Endothelial cell (in vitro differentiated cells): ENCODE data around the gene MORF4L2. TPM values are rescaled to one million over a fixed set of nuclear protein-coding genes. Genes with fewer than 3 reads are reported as not detected.

Experiments used
- DNase-seq: peaks from one replicate; pipeline ENCODE4 v3.0.0; 2021; ENCODE audit warnings: low spot score
- H3K27ac Mint-ChIP-seq: one replicate; pipeline ENCODE4 v1.8.0; 2021; ENCODE audit warnings: mixed read lengths, inconsistent platforms; ENCODE audit not compliant: unreplicated experiment
- H3K27me3 Mint-ChIP-seq: one replicate; pipeline ENCODE4 v1.8.0; 2021; ENCODE audit warnings: mild to moderate bottlenecking, moderate library complexity, mixed read lengths, inconsistent platforms; ENCODE audit not compliant: unreplicated experiment
- H3K36me3 Mint-ChIP-seq: one replicate; pipeline ENCODE4 v1.8.0; 2021; ENCODE audit warnings: mild to moderate bottlenecking, low read depth, mixed read lengths, inconsistent platforms; ENCODE audit not compliant: unreplicated experiment
- H3K4me1 Mint-ChIP-seq: one replicate; pipeline ENCODE4 v1.8.0; 2021; ENCODE audit warnings: mild to moderate bottlenecking, mixed read lengths, inconsistent platforms; ENCODE audit not compliant: unreplicated experiment
- H3K4me3 Mint-ChIP-seq: one replicate; pipeline ENCODE4 v1.8.0; 2021; ENCODE audit warnings: mild to moderate bottlenecking, mixed read lengths, inconsistent platforms; ENCODE audit not compliant: unreplicated experiment
- H3K9me3 Mint-ChIP-seq: one replicate; pipeline ENCODE4 v1.8.0; 2021; ENCODE audit warnings: mixed read lengths, inconsistent platforms; ENCODE audit not compliant: unreplicated experiment
- total RNA-seq: library from RNA; stranded (reverse); fragmentation: NEBNext Ultra II Directional; extraction: Animal tissue kit (Norgen Biotek cat#: 25700); gene quantifications from one replicate; pipeline ENCODE4 v1.2.1, GENCODE V29; 2021; ENCODE audit not compliant: unreplicated experiment
- TF ChIP-seq, protein P1 (sequence below): fragments of 200-600 bp; sonication (generic); IDR thresholded peaks from one replicate; pipeline ENCODE4 v1.5.0; 2021; ENCODE audit warnings: antibody characterized with exemption; ENCODE audit not compliant: unreplicated experiment

The MORF4L2 gene
- total RNA-seq, 1 donor from 2014 or later, result 362 TPM

DNA sequence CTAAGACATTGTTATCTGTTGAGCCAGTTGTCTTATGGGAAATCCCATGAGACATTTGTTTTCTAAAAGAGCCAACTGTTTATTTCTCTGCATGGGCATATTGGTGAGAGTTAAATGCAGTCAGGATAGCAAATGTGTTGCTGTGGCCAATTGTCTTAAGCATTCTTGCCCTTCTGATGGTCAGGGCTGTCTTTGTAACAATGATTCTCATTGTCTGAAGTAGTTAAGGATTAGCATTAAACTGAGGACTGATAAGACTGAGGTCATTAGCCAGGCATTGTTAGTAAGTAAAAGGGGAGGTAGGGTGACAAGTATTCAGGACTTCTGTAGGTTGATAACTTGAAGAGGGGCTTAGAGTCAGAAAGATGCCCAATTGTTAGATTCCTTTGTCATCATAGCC is 11.2 kb upstream of the MORF4L2 start:
- DNase-seq, result no peak
- H3K27me3 Mint-ChIP-seq, result peaks cover 2% of the 10 kb centered on the region
- no peak overlapping the region for H3K4me3 Mint-ChIP-seq
- no peak overlapping the region for H3K27ac Mint-ChIP-seq
- H3K9me3 Mint-ChIP-seq, result no peaks in the 10 kb centered on the region
- H3K36me3 Mint-ChIP-seq, result no peaks in the 10 kb centered on the region
- TF ChIP-seq, protein P1, sequence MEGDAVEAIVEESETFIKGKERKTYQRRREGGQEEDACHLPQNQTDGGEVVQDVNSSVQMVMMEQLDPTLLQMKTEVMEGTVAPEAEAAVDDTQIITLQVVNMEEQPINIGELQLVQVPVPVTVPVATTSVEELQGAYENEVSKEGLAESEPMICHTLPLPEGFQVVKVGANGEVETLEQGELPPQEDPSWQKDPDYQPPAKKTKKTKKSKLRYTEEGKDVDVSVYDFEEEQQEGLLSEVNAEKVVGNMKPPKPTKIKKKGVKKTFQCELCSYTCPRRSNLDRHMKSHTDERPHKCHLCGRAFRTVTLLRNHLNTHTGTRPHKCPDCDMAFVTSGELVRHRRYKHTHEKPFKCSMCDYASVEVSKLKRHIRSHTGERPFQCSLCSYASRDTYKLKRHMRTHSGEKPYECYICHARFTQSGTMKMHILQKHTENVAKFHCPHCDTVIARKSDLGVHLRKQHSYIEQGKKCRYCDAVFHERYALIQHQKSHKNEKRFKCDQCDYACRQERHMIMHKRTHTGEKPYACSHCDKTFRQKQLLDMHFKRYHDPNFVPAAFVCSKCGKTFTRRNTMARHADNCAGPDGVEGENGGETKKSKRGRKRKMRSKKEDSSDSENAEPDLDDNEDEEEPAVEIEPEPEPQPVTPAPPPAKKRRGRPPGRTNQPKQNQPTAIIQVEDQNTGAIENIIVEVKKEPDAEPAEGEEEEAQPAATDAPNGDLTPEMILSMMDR, result no peak
- H3K4me1 Mint-ChIP-seq, result no peaks in the 10 kb centered on the region

DNA sequence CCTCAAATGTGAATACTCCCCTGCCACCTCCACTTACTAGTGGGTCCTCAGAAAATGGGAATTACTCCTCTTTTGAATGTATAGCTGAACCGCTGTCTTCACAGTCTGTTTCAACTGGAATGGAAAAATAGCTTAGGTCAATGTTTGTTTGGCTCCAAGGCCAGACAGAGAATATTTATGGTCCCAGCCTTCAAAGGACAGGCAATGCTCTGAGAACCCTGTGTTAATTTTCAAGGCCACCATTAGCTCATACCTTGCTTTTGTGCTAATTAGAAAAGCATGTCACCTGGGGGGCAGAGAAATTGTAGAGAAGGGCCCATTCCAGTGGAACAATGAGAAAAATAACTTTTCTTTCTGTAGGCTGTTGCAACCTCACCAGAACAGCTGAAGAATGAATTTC is 4.6 kb upstream of the MORF4L2 start:
- H3K9me3 Mint-ChIP-seq, result no peaks in the 10 kb centered on the region
- DNase-seq, result no peak
- H3K4me1 Mint-ChIP-seq, result no peaks in the 10 kb centered on the region
- H3K36me3 Mint-ChIP-seq, result no peaks in the 10 kb centered on the region
- H3K27me3 Mint-ChIP-seq, result no peaks in the 10 kb centered on the region
- no peak overlapping the region for H3K4me3 Mint-ChIP-seq
- no peak overlapping the region for H3K27ac Mint-ChIP-seq
- TF ChIP-seq, protein P1, result no peak

DNA sequence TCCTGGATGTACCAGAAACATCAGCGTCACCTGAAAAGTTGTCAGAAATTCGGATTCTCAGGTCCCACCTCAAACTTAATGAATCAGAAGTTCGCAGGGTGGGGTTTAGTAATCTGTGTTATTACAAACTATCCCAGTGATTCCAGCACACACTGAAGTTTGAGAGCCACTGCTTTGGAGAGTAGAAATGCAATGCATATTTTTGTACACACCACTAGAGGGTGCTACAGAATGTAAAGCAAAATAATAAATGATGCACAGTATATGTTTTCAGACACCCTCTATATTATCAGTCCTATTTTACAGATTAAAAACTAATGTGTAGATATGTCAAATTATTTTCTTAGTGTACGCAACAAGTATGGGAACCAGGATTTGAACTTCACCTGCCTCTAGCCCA is 2.4 kb upstream of the MORF4L2 start:
- no peak overlapping the region for H3K27ac Mint-ChIP-seq
- H3K27me3 Mint-ChIP-seq, result no peaks in the 10 kb centered on the region
- H3K36me3 Mint-ChIP-seq, result peaks cover 2% of the 10 kb centered on the region
- no peak for DNase-seq
- no peaks in the 10 kb centered on the region for H3K4me1 Mint-ChIP-seq
- H3K4me3 Mint-ChIP-seq, result no peak overlapping the region
- TF ChIP-seq, protein P1, result peak; percentile 64
- no peaks in the 10 kb centered on the region for H3K9me3 Mint-ChIP-seq

DNA sequence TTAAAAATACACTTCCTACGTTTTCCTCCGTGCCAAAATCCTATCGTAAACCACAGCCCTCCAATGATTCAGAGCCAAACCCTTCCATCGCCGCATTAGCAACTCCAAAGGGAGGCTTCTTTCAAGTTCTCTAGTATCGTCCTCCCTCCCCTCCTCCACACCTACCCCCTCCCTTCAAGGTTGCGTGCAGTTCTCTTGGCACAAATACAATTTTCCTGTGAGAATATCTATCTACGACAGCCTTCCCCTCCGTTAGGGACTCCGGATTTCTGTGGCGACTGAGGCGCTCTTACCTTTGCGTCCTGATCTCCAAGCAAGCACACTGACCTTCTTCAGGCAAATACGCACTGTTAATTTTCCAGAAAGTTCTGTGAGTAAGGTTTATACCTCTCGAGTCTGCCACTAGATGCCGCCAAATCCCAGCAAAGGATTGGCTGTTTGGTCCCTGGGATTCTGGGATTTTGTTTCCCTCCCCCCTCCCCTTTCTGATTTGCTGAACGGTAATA is 1.2 kb upstream of the MORF4L2 start:
- H3K4me3 Mint-ChIP-seq, result no peak overlapping the region
- H3K36me3 Mint-ChIP-seq, result peaks cover 7% of the 10 kb centered on the region
- H3K4me1 Mint-ChIP-seq, result no peaks in the 10 kb centered on the region
- H3K9me3 Mint-ChIP-seq, result no peaks in the 10 kb centered on the region
- H3K27ac Mint-ChIP-seq, result no peak overlapping the region
- H3K27me3 Mint-ChIP-seq, result no peaks in the 10 kb centered on the region
- TF ChIP-seq, protein P1, result peak; percentile 24
- peak; percentile 68 for DNase-seq

DNA sequence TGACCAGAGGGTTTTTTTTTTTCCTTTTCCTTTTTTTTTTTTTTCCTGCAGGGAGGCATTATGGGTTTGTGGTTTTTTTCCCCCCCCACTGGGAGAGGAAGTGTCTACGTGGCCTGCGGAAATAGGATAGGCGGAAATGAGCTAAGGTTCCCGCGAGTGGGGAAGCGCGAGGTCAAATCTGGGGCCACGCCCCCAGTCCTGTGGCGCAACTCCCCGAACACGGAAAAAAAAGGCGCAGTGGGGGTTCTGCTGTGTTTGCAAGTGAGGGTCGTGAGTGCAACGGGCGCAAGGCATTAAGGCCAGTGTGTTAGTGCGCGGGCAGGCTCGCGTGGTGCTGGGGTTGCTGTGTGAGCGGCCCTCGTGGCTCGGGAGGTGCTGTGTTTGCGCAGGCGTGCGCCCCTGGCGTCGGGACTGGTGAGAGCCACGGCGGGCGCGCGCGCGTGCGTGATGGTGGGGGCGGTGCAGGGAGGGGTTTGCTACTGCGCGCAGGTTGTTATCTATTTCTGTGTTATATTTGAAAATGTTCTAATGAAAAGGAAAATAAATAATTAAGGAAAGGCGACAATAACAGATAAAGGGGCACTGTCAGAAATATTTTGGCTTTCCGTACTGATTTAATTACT is 685 bp upstream of the MORF4L2 start:
- Mint-ChIP-seq H3K9me3 (no peaks in the 10 kb centered on the region), H3K27me3 (no peaks in the 10 kb centered on the region), H3K36me3 (peaks cover 7% of the 10 kb centered on the region), H3K4me1 (no peaks in the 10 kb centered on the region), H3K27ac (no peak overlapping the region), H3K4me3 (no peak overlapping the region)
- TF ChIP-seq, protein P1, result peak; percentile 28
- peak; percentile 72 for DNase-seq
